HG03457 (cell line): ENCODE data around the gene C1QTNF6.
"Not testable (repeated sequence)": the region's sequence is repeated elsewhere in the genome, so short reads cannot be mapped to it uniquely, and the experiment has no call there.

ENCODE experiments used
- ATAC-seq: cut with Tn5 transposase; IDR thresholded peaks from one replicate; pipeline ENCODE4 v1.9.1; 2021; ENCODE audit warnings: moderate number of reproducible peaks; ENCODE audit not compliant: unreplicated experiment

Gene C1QTNF6

DNA sequence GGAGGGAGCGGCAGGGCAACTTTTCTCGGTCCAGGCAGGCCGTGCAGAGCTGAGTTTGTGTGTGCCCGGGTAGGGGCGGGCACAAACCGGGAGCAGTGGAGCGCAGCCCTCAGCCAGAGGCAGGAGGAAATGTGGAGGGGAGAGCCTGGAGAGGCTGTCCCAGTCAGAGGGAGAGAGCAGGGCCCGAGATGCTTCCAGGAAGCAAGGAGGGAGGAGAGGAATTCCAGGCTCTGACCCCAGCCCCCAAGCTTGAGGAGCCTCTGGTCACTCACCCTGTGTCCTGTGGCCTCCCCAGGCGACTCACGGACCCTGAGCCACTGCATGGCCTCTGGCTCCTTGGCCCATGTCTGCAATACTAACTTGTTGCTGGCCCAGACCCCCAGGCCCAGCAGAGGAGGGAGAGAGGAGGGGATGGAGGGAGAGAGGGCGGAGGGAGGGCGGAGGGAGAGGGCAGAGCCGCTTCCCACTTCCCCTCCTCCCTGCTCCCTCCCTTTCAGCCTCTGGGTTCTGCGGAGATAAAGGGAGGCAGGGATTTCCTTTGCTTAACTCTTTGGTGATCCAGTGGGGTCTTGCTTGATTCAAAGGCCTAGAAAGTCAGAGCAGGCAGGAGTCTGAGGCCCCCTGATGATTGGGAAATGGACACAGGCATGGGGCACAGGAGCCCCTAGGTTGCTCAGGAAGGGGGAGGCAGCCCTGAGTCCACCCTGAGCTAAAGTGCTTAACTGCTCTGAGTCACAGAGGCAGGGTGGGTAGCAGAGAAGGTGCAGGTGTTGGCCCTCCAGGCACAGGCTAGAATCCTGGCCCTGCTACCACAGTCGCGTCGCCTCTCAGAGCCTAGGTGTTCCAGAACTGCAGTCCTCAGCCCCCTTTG lies at the start of gene C1QTNF6:
C1QTNF6 (minus strand) TSS at position 357 of the 871 bp plus-strand sequence; CDS start at position 323, 34 bp downstream.
- ATAC-seq = no peak

DNA sequence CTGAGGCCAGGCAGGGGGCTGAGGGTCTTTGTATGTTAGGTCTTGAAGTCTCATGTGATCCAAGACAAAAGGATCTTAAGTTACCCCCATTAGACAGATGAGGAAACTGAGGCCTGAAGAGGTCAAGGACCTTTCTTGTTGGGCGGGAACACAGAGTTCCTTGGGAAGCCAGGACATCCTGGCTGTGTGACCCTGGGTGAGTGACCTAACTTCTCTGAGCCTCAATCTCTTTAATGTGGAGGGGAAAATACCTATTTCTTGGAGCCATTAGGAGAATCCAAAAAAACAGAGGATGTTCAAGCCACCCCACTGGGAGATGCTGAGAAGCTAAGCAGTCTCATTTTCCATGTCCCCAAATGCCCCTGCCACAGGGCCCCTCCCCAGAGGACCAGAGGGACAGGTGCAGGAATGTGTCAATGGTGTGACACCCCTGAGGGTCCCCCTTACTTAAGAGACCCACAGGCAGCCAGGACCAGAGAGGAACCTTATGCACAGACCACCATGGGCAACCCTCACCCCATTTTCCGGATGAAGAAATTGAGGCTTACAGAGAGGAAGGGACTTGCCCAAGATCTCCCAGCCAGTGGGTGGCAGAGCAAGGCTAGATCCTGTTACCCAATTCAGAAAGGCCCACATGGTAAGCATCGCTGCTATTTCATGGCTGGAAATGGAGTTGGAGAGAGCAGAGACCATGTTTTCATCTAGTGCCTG lies 48.0 kb upstream of the C1QTNF6 start:
- no peak for ATAC-seq

DNA sequence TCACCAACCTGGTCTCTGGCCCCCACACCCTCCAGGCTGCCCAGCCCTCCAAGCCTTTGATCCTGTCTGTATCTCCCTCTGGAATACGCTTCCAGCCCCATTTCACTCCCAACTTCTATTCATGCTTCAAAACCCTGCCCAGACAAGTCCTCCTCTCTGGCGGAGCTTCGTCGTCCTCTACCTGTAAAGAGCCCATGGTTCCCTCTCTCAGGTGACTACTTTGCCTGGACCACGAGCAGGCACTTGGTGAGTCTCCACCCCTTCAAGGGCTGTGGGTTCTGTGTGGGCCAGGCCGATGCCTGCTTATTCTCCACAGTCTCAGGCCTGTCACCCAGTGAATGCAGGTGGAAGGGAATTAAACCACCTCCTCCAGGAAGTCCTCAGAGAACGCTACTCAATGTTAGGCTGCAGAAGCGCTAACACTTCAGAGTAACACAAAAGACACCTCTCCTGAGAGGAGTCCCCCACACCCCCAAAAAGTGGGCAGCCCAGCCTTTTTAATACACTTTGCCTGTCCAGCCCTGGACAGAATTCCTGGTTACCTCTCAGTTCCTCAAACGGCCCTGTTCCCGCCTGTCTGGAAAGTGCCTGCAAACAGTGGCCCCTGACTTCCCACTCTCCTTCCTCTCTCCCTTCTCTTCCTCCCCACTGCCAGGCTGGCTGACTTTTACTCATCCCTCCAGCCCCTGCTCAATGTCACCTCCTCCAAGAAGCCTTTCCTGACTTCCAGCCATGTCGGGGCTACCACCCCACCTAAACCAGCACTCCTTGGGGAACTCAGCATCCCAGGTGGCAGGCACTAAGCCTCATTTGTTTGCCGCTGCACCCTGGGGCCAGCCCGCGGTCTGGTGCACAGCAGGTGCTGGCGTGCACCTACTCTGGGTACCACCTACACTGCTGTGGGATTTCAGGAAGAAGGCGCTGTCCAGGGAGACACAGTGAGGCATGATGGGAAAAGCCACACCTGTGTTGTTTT lies 47.0 kb upstream of the C1QTNF6 start:
- no peak for ATAC-seq

DNA sequence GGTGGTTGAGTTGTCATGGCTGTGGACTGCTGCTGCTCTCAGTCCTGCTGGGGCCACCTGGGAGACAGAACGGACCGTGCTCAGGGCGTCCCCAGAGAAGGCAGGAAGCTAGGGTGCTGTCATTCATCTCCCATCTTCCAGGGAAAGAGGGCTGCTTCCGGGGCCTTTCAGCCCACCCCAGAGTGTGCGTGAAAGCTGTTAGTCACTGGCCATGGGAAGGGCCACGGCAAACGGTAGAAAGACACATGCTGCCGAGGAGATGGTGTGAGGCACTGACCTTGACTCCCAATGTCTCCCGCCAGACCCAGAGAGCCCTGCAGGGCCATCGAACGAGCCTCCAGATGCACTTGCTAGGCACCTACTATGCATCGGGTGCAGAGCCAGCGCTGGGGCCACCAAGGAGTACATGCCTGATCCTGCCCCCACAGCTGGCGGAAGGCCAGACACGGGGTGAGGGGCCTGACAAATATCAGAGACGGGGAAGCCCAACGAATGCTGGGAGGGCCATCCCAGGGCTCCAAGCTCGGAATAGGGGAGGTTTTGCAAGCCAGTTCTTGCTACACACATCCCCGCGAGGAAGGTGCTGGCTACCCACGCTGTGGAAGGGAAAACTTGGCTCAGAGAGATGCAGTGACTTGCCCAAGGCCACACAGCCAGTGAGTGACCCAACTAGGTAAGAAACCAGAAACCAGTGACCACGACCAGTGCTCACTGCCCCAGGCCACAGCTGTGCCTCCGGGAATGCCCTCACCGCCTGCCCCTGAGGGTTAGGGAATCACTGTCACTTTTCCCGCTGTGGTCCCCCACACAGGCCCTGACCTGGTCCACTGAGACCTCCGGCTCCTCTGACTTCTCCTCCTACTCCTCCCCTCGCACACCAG lies 45.9 kb upstream of the C1QTNF6 start:
- no peak for ATAC-seq

DNA sequence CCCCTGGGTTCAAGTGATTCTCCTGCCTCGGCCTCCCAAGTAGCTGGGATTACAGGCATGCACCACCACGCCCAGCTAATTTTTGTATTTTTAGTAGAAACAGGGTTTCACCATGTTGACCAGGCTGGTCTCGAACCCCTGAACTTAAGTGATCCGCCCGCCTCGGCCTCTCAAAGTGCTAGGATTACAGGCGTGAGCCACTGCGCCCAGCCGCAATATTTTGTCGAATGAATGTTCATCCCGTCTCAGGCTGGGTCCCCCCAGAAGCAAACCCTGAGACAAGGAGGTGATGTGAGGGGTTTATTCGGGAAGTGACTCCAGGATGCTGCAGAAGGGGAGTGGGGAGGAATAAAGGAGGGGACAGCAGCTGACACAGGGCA lies 45.3 kb upstream of the C1QTNF6 start:
- not testable (repeated sequence) for ATAC-seq

DNA sequence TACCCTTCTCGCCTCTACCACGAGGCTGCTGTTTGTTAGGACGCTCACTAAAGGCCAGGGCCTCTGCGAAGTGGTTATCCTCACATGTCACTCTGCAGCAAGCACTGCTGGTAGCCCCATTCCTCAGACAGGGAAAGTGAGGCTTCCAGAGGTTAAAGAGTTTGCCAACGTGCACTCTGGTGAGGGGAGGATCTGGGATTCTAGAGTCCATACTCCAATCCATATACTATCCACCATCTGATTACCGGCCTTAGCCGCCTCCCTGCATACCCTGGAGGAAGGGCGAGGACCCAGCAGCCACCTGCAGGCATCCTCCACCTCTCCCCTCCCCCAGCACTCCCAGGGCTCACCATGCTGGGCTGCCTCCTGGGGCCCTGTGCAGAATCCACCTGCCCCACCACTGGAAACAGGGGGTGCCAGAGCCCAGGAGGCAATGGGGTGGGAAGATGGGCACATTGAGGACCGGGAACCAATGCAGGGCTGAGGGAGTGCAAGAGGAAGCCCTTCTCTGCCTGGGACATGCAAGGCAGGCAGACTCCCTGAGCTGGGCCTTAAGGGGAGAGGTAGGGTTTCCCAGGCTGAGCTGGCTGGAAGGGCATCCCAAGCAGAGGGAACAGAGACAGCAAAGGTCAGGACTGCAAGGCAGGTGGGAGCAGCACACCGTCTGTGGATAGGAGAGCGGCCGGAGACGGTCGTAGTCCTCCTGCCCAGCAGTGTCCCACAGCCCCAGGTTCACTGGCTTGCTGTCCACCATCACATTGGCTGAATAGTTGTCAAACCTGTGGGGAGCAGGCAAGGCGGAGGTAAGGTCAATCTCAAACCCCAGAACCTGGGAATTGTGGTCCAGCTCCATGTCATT lies 44.3 kb upstream of the C1QTNF6 start:
- ATAC-seq = no peak

DNA sequence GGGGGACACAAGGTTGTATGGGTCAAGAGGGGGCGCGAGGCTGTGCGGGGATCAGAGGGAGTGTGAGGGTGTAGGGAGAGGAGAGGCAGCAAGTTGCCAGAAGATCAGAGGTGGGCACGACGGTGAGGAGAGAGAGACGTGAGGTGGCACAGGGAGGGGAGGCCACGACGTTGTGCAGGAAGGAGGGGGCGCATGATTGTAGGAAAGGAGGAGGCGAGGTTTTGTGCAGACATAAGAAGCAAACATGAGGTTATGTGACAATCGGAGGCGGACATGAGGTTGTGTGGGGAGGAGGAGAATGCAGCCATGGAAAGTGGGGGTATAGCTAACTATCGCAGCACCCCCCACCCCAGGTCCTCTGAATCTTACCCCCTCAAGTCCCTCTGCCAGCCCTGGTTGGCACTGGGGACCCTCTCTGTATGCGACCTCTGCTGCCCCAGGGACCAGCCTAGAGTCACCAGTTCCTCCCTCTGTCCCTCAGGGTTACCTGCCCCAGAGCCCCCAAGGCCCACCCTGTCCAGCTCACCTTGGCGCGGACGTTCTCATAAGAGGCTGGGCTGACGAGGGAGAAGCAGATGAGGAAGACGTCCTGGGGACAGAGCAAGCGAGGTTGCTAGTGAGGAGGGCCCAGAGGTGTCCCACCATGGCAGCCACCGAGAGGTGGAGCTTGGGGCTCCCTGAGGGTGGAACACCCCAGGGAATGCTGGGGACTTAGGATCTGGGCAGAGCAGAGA lies 43.5 kb upstream of the C1QTNF6 start:
- no peak for ATAC-seq

DNA sequence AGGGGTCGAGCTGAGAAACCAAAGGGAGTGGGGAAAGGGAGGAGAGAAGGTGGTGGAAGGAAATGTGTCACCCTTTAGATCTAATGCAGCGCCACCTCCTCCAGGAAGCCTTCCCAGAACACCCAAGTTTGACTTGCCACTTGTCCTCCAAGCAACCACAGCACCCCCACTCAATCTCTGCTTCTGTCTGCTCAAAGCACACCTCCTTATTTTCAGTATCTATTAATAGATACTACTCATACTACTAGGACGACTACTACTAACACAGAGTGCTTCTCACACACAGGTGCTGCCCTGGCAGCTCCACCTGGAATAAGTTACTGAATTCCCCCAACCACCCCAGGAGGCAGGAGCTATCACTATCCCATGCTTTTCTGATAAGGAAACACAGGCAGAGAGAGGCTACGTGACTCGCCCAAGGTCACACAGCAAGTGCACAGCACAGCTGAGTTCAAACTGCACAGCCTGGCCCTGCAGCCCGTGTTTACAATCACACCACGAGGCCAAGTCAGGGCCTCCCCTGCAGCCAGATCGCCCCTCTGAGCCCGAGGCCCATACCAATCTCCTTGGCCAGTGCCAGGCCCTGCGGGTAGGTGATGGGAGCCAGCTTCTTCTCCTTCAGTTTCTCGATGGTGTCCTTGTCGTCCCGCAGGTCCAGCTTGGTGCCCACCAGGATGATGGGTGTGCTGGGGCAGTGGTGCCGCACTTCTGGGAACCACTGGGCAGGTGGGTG lies 42.8 kb upstream of the C1QTNF6 start:
- ATAC-seq = no peak

DNA sequence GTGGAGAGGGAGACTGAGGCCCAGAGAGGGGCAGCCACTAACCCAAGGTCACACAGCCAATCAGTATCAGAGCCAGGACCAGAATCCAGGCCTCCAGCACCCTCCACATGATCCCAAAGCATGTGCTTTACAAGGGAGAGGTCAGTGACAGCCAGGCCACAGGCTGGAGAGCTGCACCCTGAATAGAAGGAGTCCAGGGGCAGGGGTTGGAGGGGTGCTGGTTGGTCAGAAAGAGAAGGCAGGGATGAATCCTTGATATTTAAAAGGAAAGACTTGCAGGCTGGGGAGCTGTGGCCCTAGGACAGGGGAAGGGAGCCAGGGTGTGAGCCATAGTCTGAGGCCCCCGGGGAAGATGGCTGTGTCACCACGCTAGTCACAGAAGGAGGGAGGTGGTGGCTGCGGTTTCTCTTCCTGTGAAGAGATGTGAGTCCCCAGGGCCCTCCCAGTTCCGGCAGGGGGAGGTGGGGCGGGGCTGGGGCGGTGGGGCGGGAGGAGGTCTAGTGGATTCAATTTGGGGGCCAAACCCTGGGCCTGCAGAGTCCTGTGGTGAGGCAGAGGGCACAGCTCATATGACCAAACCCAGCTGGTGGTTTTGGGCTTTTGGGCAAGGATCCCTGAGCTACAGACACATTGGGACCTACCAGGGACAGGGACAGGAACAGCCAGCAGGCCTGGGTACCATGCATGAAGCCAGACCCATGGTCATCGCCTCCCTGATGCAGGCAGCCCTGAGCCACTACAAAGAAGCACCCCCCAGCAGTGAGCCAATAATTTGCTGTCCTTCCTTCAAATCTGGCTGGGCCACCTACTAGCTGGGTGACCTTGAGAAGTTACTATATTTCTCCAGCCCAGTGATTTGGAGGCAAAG lies 42.0 kb upstream of the C1QTNF6 start:
- no peak for ATAC-seq

DNA sequence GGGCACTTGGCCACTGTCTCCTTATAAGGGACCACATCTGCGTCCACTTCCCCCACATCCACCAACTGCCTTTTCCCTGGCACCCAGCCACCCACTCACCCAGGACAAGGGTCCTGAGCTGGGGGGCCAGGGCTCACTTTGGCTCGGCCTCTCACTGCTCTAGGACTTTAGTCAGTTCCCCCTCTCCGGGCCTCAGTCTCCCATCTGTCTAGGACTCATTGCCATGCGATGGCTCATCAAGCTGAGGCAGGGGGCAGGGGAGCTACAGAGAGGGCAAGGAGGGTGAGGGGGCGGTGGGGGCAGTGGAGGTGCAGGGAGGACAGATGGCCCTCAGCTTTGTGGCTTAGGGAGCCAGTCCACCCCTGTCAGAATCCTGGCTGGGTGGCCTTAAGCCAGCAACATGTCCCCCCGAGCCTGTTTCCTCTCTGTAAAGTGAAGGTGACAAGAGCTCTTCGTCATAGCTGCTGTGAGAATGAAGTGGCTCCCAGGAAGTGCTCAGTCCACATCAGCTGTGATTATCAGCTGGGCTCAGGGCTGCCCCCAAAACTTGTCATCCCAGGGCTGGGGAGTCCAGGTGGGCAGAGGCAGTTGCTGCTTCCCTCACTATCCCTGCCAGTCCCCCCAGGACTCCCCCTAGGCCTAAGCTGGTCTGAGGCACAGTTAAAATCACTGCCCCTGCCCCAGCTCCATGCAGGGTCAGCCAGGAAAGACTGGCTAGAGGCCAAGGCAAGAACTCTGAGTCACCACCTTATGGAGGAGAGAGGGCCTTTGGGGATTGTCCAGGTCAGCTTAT lies 41.2 kb upstream of the C1QTNF6 start:
- ATAC-seq = no peak

DNA sequence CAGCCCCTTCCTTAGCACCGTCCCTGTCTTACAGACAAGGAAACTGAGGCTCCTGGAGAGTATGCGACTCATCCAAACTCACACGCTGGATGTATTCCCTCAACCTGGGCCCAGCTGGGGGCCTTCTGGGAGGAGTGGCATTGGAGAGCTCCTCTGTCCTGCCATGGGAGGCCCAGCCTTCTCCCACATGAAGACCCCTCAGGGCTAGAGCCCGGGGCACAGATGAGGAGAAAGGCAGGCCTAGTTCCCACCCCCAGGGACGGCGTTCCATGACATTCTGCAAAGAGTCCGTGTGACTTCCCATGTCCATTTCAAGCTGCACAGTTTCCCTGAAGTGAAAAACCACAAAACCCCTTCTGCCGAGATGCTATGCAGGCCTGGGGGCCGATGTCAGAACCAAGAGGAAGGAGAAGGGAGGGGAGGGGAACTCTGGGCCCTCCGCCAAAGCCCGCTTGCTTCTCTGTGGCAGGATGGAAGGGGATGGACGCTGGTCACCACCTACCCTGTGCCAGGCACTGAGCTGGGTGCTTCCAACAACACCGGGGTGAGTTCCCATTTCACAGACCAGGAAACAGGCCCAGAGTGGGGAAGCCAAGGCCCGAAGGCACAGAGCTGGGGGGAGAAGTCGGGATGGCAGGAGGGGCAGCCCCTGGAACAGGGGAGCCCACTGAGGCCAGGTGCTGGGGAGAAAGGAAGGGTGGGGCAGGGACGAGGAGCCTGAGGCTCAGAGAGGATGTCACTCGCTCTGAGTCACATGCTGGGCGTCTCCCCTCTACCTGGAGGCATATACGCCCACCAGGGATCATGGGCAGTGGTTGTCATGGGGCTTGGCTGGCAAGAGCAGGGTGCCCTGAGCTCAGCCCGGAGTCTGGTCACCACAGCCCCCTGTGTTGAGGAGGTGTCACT lies 40.3 kb upstream of the C1QTNF6 start:
- ATAC-seq = no peak

DNA sequence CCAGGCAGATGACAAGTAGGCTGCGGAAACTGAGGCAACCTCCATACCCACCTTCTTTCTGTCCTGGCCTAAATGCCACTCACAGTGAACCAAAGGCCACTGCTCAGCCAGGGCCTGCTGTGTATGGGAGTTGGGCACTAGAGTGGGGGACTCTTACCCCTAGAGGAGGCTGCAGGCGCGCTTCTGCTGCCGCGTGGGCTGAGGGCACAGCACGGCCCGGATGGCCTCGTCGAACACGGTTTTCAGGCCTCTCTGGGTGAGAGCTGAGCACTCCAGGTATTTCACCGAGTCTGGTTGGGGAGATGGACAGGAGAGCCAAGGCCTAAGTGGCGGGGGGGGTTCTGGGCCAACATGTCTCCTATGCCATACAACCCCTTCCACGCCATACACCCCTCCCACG lies 38.5 kb upstream of the C1QTNF6 start:
- no peak for ATAC-seq

DNA sequence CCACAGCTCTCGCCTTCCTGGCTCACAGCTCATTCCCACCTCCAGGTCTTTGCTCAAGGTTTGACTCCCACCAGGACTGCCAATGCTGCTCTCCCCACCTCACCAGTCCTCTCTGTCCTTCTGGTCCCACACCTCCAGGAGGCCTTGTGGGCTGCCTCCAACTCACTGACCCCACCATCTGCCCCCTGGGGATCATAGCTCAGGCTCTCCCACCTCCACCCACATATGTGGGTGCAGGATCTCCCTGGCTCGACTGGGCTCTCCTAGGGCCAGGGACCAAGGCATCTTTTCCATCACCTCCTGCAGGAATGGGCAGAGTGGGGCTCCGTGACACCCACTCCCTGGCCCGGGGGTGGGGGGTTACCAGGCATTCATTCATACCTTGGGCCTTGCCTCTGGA lies 38.0 kb upstream of the C1QTNF6 start:
- ATAC-seq = no peak

DNA sequence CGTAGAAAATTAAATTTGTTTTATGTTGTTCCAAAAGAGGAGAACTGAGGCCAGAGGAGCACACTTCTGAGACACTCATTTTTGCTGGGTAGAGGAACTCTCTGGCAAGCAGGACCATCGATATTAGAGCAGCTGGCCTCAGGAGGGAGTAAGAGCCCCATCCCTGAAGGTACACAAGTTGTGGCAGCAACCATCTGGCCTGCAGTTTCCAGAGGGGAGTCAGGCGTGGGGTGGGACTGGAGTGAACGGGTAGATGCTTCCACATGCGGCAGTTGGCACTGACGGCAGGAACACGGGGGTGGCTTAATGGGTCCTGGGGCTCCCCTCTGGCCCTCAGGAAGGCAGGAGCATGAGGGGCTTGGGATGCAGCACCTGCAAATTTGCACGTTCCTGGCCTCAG lies 37.4 kb upstream of the C1QTNF6 start:
- ATAC-seq = no peak

DNA sequence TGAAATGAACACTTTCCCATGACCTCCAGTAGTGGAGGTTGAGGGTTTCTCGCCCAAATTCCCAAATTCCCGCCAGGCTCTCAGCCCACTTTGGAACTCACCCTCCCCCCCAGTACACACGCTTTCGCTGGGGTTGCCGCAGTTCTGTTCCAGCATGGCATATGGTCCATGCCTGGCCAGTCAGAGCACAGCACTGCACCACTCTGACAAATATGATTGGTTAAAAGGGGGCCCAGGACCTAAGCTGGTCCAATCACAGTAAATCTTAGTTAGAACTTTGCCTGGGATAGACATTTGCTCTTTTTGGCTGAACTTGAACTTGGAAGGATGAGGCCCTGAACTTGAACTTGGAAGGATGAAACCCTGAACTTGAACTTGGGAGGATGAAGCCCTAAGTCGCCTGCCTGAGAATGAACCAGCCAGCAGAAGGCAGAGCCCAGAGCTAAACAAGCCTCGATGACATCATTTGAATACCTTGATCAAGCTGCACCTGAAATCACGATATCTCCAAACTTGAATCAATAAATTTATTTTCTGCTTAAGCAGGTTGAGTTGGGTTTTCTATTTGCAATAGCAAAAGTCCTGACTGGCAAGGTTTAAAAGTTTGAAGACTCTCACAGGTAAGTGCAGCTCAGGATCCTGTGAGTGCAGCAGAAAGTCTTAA lies 36.8 kb upstream of the C1QTNF6 start:
- ATAC-seq = no peak
